GM12875 (cell line): Measurements from ENCODE around the gene DOCK8.
A peak's percentile ranks its signal among the peaks of the same experiment; 100 is the strongest.

Experiments
- H3K4me3 ChIP-seq: one replicate; pipeline ENCODE4 v1.5.1; 2011; ENCODE audit warnings: low read depth, low read length, control low read depth
- CTCF ChIP-seq: IDR thresholded peaks from 2 replicates; pipeline ENCODE4 v1.5.1; 2011; ENCODE audit warnings: low read depth, mild to moderate bottlenecking, control low read depth, inconsistent platforms, low read length, moderate library complexity, borderline replicate concordance; ENCODE audit not compliant: insufficient read depth

The DOCK8 gene

GRCh38 chr9:503881-504852 is 289.5 kb downstream of the DOCK8 start, which contains the start of gene KANK1:
KANK1 (plus strand) TSS chr9:504695.
- H3K4me3 ChIP-seq, result peak within 1 kb of the TSS; percentile 68
- peak; percentile 59 for TF ChIP-seq CTCF

GRCh38 chr9:504921-505740 is 290.5 kb downstream of the DOCK8 start:
- no peak for TF ChIP-seq CTCF
- H3K4me3 ChIP-seq, result peak overlapping the region; percentile 32

DNA sequence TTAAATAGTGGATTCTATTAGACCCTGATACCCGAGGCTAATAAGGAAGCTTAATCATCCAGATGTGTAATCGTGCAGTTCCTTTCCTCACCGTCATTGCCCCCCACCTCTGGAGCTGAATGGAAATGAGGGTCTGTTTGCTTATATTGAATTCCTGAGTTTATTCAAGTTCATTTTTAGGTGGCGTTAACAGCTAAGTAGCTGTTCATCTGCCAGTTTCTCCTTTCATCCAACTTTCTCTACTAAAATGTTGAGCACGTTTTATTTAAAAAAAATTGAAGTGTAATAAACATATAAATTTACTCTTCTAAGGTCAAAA is 291.0 kb downstream of the DOCK8 start:
- no peak overlapping the region for H3K4me3 ChIP-seq

GRCh38 chr9:506281-506680 is 291.6 kb downstream of the DOCK8 start:
- H3K4me3 ChIP-seq, result no peak overlapping the region
- no peak for TF ChIP-seq CTCF

More for the DNA sequence above, 291.0 kb downstream of the DOCK8 start:
- no peak for TF ChIP-seq CTCF

GRCh38 chr9:511861-512260 is 297.2 kb downstream of the DOCK8 start:
- no peak overlapping the region for H3K4me3 ChIP-seq
- TF ChIP-seq CTCF, result no peak

GRCh38 chr9:512555-513272 is 298.0 kb downstream of the DOCK8 start:
- no peak overlapping the region for H3K4me3 ChIP-seq
- TF ChIP-seq CTCF, result no peak
